ENCODE data around the gene MEGF11.

MEGF11 gene

DNA sequence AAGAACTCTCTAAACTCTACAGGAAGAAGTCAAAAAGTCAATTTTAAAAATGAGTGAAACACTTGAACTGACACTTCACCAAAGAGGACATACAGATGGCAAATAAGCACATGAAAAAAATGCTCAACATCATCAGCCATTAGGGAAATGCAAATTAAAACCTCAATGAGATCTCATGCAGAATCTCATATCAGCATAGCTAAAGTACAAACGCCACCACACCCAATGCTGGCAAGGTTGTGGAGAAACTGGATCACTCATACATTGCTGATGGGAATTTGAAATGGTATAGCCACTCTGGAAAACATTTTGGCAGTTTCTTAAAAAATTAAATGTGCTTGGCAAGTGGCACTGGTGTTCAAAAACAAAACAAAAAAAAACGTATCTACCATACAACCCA, 34.2 kb downstream of the MEGF11 start:
- H3K27me3 ChIP-seq (ENCODE audit: control insufficient read depth, insufficient read depth, low read length, poor library complexity, severe bottlenecking), result no peaks in the 10 kb centered on the region
- no peak overlapping the region for H3K27ac ChIP-seq (ENCODE audit: insufficient read depth, low read depth, low read length, poor library complexity, severe bottlenecking)
- H3K4me1 ChIP-seq (ENCODE audit: control insufficient read depth, insufficient read depth, low read length), result no peaks in the 10 kb centered on the region
- no peaks in the 10 kb centered on the region for H3K36me3 ChIP-seq (ENCODE audit: control insufficient read depth, insufficient read depth, low read length)
- H3K4me3 ChIP-seq (ENCODE audit: insufficient read depth, low read depth, low read length), result no peak overlapping the region
- no peaks in the 10 kb centered on the region for H3K9me3 ChIP-seq (ENCODE audit: control insufficient read depth, low read length)
- 98 to 100% methylated on average over 1 to 2 of the region's 2 CpGs for WGBS, 2 experiments

DNA sequence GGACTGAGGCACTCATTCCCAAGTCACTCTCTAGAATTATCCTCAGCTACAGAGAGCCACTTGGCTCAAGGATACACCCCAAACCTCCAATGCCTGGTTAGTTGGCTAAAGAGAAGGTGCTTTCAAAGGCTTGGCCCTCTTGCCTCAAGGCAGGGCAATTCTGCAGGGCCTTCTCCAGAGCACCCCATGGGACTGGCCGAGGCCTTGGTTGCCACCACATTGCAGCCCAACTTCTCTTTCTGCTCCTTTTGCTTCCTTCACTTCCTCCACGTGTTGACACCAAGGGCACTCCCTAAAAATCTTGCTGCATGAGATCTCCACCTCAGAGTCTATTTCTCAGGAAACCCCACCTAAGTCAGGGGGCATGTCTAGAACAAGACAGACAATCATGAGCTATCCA, 36.7 kb downstream of the MEGF11 start:
- Histone ChIP-seq H3K9me3 (ENCODE audit: control insufficient read depth, low read length) (no peaks in the 10 kb centered on the region), H3K4me1 (ENCODE audit: control insufficient read depth, insufficient read depth, low read length) (no peaks in the 10 kb centered on the region), H3K27ac (ENCODE audit: insufficient read depth, low read depth, low read length, poor library complexity, severe bottlenecking) (no peak overlapping the region), H3K27me3 (ENCODE audit: control insufficient read depth, insufficient read depth, low read length, poor library complexity, severe bottlenecking) (no peaks in the 10 kb centered on the region), H3K4me3 (ENCODE audit: insufficient read depth, low read depth, low read length) (no peak overlapping the region), H3K36me3 (ENCODE audit: control insufficient read depth, insufficient read depth, low read length) (no peaks in the 10 kb centered on the region)
- WGBS, 2 experiments, result 88 to 93% methylated on average over 2 of the region's 2 CpGs

GRCh38 chr15:66215811-66216210, 37.7 kb downstream of the MEGF11 start:
- 93 to 96% methylated on average over 4 of the region's 4 CpGs for WGBS, 2 experiments
- Histone ChIP-seq H3K36me3 (ENCODE audit: control insufficient read depth, insufficient read depth, low read length) (no peaks in the 10 kb centered on the region), H3K4me3 (ENCODE audit: insufficient read depth, low read depth, low read length) (no peak overlapping the region), H3K4me1 (ENCODE audit: control insufficient read depth, insufficient read depth, low read length) (no peaks in the 10 kb centered on the region), H3K27ac (ENCODE audit: insufficient read depth, low read depth, low read length, poor library complexity, severe bottlenecking) (no peak overlapping the region), H3K9me3 (ENCODE audit: control insufficient read depth, low read length) (no peaks in the 10 kb centered on the region), H3K27me3 (ENCODE audit: control insufficient read depth, insufficient read depth, low read length, poor library complexity, severe bottlenecking) (no peaks in the 10 kb centered on the region)

DNA sequence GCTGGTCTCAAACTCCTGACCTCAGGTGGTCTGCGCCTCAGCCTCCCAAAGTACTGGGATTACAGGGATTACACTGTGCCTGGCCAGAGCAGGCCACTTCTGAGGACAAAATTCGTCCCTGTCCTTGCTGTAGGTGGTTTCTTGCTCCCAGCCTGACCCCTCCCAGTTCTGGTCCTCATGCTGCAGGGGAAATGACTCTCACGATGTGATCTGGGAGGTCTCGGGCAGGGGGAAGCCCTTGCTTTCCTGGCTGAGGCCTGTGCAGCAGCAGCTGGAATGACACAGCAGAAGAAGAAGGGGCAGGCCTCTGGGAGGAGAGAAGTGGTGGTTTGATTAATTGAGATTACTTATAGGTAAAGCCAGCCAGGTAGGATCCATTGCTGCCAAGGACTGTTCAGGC, 39.3 kb downstream of the MEGF11 start:
- Histone ChIP-seq H3K4me3 (ENCODE audit: insufficient read depth, low read depth, low read length) (no peak overlapping the region), H3K4me1 (ENCODE audit: control insufficient read depth, insufficient read depth, low read length) (no peaks in the 10 kb centered on the region), H3K27ac (ENCODE audit: insufficient read depth, low read depth, low read length, poor library complexity, severe bottlenecking) (no peak overlapping the region), H3K36me3 (ENCODE audit: control insufficient read depth, insufficient read depth, low read length) (no peaks in the 10 kb centered on the region), H3K27me3 (ENCODE audit: control insufficient read depth, insufficient read depth, low read length, poor library complexity, severe bottlenecking) (no peaks in the 10 kb centered on the region), H3K9me3 (ENCODE audit: control insufficient read depth, low read length) (no peaks in the 10 kb centered on the region)
- WGBS, 2 experiments, result 75 to 76% methylated on average over 4 of the region's 4 CpGs

DNA sequence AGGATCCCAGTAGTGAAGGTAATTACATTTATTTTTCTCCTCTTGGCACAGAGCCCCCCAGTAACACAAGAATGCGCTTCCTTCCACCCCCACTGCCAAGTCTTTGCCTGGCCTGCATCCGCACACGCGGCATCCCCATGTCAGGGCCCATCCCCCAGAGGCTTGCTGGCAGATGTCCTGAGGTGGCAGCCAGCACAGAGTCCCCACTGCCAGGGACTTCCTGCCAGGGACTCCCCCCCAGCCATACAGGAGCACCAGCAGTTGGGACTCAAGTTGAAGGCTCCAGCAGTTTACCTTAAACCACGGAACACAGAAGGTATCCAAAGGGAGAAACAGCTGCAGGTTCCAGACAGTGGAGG, 41.0 kb downstream of the MEGF11 start:
- no peaks in the 10 kb centered on the region for H3K4me1 ChIP-seq (ENCODE audit: control insufficient read depth, insufficient read depth, low read length)
- H3K9me3 ChIP-seq (ENCODE audit: control insufficient read depth, low read length), result no peaks in the 10 kb centered on the region

GRCh38 chr15:66211670-66212562, 41.6 kb downstream of the MEGF11 start:
- no peaks in the 10 kb centered on the region for H3K27me3 ChIP-seq (ENCODE audit: control insufficient read depth, insufficient read depth, low read length, poor library complexity, severe bottlenecking)
- no peaks in the 10 kb centered on the region for H3K9me3 ChIP-seq (ENCODE audit: control insufficient read depth, low read length)
- 80 to 84% methylated on average over 11 of the region's 11 CpGs for WGBS, 2 experiments
- H3K27ac ChIP-seq (ENCODE audit: insufficient read depth, low read depth, low read length, poor library complexity, severe bottlenecking), result no peak overlapping the region
- no peaks in the 10 kb centered on the region for H3K4me1 ChIP-seq (ENCODE audit: control insufficient read depth, insufficient read depth, low read length)
- no peaks in the 10 kb centered on the region for H3K36me3 ChIP-seq (ENCODE audit: control insufficient read depth, insufficient read depth, low read length)
- H3K4me3 ChIP-seq (ENCODE audit: insufficient read depth, low read depth, low read length), result no peak overlapping the region

More for the DNA sequence above, 41.0 kb downstream of the MEGF11 start:
- Histone ChIP-seq H3K36me3 (ENCODE audit: control insufficient read depth, insufficient read depth, low read length) (no peaks in the 10 kb centered on the region), H3K27ac (ENCODE audit: insufficient read depth, low read depth, low read length, poor library complexity, severe bottlenecking) (no peak overlapping the region), H3K4me3 (ENCODE audit: insufficient read depth, low read depth, low read length) (no peak overlapping the region), H3K27me3 (ENCODE audit: control insufficient read depth, insufficient read depth, low read length, poor library complexity, severe bottlenecking) (no peaks in the 10 kb centered on the region)
- WGBS, 2 experiments, result 95% methylated on average over 5 of the region's 5 CpGs

DNA sequence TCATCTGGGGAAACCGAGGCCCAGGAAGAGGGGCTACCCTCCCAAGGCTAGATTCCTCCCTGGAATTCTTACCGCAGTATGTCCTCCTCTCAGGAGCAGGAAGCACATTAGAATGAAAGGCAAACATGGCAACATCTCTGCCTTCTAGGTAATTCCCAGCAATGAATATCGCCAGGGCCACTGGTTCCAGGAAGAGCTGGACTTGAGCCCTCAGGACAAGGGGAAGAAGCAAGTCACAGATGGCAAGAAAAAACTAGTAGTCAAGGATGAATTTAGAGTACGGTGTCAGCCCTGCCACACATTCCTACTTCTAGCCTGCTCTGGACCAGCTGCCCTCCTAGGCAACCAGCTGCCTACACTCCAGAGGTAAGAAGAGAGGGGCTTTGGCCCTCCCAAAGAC, 42.9 kb downstream of the MEGF11 start:
- no peak overlapping the region for H3K4me3 ChIP-seq (ENCODE audit: insufficient read depth, low read depth, low read length)
- WGBS, 2 experiments, result 92 to 94% methylated on average over 4 of the region's 4 CpGs
- H3K9me3 ChIP-seq (ENCODE audit: control insufficient read depth, low read length), result no peaks in the 10 kb centered on the region
- H3K4me1 ChIP-seq (ENCODE audit: control insufficient read depth, insufficient read depth, low read length), result no peaks in the 10 kb centered on the region
- no peak overlapping the region for H3K27ac ChIP-seq (ENCODE audit: insufficient read depth, low read depth, low read length, poor library complexity, severe bottlenecking)
- no peaks in the 10 kb centered on the region for H3K36me3 ChIP-seq (ENCODE audit: control insufficient read depth, insufficient read depth, low read length)
- H3K27me3 ChIP-seq (ENCODE audit: control insufficient read depth, insufficient read depth, low read length, poor library complexity, severe bottlenecking), result no peaks in the 10 kb centered on the region

DNA sequence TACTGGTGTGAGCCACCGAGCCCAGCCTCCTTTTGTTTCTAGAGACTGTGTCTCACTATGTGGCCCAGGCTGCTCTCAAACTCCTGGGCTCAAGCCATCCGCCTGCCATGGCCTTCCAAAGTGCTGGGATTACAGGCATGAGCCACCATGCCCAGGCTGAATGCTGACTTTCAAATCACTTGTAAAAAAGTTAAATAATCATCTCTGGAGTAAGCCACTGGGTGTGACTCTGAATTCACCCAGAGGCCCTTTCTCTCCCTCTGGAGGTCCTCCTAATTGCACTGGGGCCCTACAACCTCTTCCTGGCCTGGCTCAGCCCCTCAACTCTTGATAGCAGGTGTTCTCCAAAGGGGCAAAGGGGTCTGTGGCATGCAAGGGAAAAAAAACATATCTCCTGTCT, 54.8 kb downstream of the MEGF11 start:
- H3K36me3 ChIP-seq (ENCODE audit: control insufficient read depth, insufficient read depth, low read length), result no peaks in the 10 kb centered on the region
- no peak overlapping the region for H3K4me3 ChIP-seq (ENCODE audit: insufficient read depth, low read depth, low read length)
- no peaks in the 10 kb centered on the region for H3K27me3 ChIP-seq (ENCODE audit: control insufficient read depth, insufficient read depth, low read length, poor library complexity, severe bottlenecking)
- WGBS, 2 experiments, result 80 to 88% methylated on average over 2 of the region's 2 CpGs
- no peaks in the 10 kb centered on the region for H3K4me1 ChIP-seq (ENCODE audit: control insufficient read depth, insufficient read depth, low read length)
- H3K9me3 ChIP-seq (ENCODE audit: control insufficient read depth, low read length), result no peaks in the 10 kb centered on the region
- H3K27ac ChIP-seq (ENCODE audit: insufficient read depth, low read depth, low read length, poor library complexity, severe bottlenecking), result no peak overlapping the region

GRCh38 chr15:66196602-66197001, 56.9 kb downstream of the MEGF11 start:
- whole genome bisulfite sequencing, 2 experiments, result 58 to 93% methylated on average over 2 of the region's 2 CpGs
- Histone ChIP-seq H3K36me3 (ENCODE audit: control insufficient read depth, insufficient read depth, low read length) (no peaks in the 10 kb centered on the region), H3K4me1 (ENCODE audit: control insufficient read depth, insufficient read depth, low read length) (no peaks in the 10 kb centered on the region), H3K27me3 (ENCODE audit: control insufficient read depth, insufficient read depth, low read length, poor library complexity, severe bottlenecking) (no peaks in the 10 kb centered on the region), H3K4me3 (ENCODE audit: insufficient read depth, low read depth, low read length) (no peak overlapping the region), H3K27ac (ENCODE audit: insufficient read depth, low read depth, low read length, poor library complexity, severe bottlenecking) (no peak overlapping the region), H3K9me3 (ENCODE audit: control insufficient read depth, low read length) (no peaks in the 10 kb centered on the region)

DNA sequence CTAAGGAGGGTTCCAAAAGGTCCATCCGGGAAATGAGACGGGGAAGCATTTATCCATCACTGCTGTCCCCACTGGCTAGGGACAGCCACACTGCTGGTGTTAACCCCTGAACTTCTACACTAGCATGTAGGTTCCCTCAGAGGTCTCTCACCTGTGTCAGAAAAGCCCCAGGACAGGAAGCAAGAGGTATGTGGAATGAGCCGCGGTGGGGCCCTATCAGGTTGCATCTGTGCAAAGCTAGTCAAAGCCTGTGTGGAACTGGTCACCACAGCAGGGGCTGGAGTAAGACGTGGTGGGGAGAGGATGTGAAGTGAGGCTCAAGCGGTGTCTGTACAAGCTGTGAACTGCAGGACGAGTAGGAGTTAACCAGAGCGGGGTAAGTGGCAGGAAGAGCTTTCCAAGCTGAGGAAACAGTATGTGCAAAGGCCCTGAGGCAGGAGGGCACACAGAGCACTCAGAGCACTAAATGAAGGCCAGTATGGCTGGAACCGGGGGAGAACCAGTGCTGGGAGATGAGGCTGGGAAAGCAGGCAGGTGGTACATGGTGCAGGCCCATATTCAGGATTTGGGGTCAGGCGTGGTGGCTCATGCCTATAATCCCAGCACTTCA, 57.8 kb downstream of the MEGF11 start:
- Histone ChIP-seq H3K4me3 (ENCODE audit: insufficient read depth, low read depth, low read length) (no peak overlapping the region), H3K36me3 (ENCODE audit: control insufficient read depth, insufficient read depth, low read length) (no peaks in the 10 kb centered on the region), H3K4me1 (ENCODE audit: control insufficient read depth, insufficient read depth, low read length) (no peaks in the 10 kb centered on the region), H3K27ac (ENCODE audit: insufficient read depth, low read depth, low read length, poor library complexity, severe bottlenecking) (no peak overlapping the region), H3K27me3 (ENCODE audit: control insufficient read depth, insufficient read depth, low read length, poor library complexity, severe bottlenecking) (no peaks in the 10 kb centered on the region), H3K9me3 (ENCODE audit: control insufficient read depth, low read length) (no peaks in the 10 kb centered on the region)
- 88 to 90% methylated on average over 10 of the region's 10 CpGs for WGBS, 2 experiments
